Measurements from ENCODE around the gene PSTPIP1. TPM values are rescaled to one million over a fixed set of nuclear protein-coding genes. Genes with fewer than 3 reads are reported as not detected.

Gene PSTPIP1
- total and polyA plus RNA-seq, 8 donors = 1.8 to 52.9 (median 3.4) TPM

DNA sequence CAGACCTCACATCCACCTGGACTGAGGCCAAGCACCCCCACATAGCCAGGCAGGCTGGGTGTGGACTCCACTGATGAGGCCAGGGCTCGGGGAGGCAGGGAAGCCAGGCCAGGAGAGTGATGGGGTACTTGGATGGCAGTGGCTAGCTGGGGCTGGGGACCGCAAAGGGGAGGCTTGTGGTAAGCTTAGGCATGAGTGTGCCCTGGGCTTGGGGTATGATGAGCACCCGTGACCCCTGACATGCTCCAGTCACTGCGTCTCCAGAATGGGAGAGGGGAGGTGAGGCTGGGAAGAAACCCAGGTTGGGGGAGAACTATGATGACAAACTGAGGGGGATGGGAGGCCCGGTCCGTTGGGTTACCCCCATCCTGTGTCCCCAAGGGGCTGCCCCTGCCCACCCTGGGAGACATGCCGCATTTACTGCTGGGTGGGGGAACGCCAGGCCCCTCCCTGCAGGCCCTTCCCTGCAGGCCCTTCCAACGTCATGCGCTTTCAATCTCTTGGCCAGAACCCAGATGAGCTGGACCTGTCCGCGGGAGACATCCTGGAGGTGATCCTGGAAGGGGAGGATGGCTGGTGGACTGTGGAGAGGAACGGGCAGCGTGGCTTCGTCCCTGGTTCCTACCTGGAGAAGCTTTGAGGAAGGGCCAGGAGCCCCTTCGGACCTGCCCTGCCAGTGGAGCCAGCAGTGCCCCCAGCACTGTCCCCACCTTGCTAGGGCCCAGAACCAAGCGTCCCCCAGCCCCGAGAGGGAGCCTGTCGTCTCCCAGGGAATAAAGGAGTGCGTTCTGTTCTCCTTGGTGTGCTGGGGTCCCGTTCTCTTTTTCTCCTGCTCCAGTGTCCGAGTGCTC lies 41.8 kb downstream of the PSTPIP1 start:
- Histone ChIP-seq H3K4me1 (no peaks in the 10 kb centered on the region), H3K27ac (peak overlapping the region in 1 of 2 donors; percentile 55), H3K9me3 (no peaks in the 10 kb centered on the region), H3K36me3 (peaks cover 0 to 61% of the 10 kb centered on the region in 2 donors), H3K27me3 (peaks cover 0 to 13% of the 10 kb centered on the region in 2 donors), H3K4me3 (no peak overlapping the region)
- TF ChIP-seq, protein P1, sequence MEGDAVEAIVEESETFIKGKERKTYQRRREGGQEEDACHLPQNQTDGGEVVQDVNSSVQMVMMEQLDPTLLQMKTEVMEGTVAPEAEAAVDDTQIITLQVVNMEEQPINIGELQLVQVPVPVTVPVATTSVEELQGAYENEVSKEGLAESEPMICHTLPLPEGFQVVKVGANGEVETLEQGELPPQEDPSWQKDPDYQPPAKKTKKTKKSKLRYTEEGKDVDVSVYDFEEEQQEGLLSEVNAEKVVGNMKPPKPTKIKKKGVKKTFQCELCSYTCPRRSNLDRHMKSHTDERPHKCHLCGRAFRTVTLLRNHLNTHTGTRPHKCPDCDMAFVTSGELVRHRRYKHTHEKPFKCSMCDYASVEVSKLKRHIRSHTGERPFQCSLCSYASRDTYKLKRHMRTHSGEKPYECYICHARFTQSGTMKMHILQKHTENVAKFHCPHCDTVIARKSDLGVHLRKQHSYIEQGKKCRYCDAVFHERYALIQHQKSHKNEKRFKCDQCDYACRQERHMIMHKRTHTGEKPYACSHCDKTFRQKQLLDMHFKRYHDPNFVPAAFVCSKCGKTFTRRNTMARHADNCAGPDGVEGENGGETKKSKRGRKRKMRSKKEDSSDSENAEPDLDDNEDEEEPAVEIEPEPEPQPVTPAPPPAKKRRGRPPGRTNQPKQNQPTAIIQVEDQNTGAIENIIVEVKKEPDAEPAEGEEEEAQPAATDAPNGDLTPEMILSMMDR (IDR thresholded peaks at IDR 0.05) = no peak
- ATAC-seq (no peak), DNase-seq (peak in 2 of 4 donors; percentile 32 to 65)
- intact Hi-C loops (cut with DNase I) = no loop called here

DNA sequence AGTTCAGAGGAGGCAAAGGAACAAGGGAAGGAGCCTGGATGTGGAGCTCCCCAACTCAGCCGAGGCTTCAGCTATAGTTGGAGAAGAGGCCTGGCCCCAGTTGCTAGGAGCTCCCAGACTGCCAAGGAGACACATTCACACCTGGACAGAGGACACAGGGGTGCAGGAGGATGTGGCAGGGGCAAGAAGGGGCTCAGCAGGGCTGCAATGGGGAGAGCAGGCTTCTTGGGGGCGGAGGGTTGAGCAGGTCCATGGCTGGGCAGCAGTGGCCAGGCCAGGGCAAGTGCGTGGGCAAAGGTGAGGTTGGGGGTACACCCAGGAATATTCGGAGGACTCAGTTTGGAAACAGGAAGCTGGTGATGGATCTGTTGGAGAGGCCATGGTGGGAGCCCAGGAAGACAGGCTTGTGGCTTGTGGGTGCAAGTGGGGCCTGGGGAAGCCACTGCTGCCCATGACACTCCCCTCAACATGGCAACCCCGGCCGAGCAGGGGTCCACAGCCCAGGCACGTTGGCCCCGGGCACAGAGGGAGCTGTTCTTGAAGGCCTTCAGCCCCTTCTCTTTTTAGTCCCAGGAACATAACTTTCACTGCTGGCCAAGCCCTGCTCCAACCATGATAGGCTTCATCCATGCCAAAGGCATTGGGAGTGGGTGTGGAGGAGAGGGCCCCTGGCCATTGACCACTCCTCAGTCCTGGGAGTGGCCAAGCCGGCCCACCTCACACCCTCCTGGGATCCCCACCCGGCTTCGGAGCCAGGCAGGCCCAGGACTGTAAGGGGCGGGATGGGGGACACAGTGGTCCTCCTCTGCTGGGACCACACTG lies 42.7 kb downstream of the PSTPIP1 start:
- H3K9me3 ChIP-seq = no peaks in the 10 kb centered on the region
- DNase-seq (no peak), ATAC-seq (no peak)
- intact Hi-C loops (cut with DNase I) = no loop called here
- H3K27ac ChIP-seq = peak overlapping the region in 1 of 2 donors; percentile 55
- TF ChIP-seq, protein P1 (IDR thresholded peaks at IDR 0.05) = no peak
- no peak overlapping the region for H3K4me3 ChIP-seq
- H3K36me3 ChIP-seq = peaks cover 0 to 61% of the 10 kb centered on the region in 2 donors
- no peaks in the 10 kb centered on the region for H3K4me1 ChIP-seq
- H3K27me3 ChIP-seq = peaks cover 0 to 5% of the 10 kb centered on the region in 2 donors

DNA sequence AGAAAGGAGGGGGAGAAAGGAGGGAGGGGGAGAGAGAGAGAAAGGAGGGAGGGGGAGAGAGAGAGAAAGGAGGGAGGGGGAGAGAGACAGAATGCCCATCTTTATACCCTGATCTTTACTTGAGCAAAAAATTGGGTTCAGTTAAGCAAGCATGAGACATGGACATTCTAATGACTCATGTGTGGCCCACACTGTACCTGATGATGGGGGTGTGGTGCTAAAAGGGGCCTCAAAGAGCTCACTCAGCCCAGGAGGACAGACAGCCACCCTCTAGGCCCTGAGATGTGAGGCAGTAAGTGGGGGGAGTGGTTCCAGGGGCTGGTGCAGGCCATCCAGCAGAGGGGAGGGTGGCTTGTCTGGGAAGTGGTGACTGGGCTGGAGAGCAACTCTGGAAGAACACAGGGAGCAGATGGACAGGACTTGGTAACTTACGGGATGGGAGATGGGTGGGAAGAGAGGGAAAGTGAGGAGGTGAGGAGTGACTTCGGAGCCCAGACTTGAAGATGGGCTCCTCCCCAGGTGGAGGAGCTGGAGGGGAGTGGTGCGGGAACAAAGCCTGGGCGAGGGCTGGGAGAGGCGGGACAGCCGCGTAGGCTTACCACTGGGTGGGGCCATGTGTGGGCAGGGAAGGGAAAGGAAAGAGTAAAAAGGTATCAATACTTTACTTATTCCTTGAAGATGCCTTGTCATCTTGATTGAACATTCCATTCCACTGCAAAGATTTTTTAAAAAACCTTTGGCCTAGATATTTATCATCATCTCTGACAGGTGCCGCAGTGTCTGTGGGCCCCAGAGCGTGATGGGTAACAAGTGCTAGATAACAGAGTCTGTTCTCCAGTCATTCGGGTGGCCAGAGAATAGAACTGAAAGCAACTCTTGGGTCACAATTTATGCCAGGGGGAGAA lies 43.6 kb downstream of the PSTPIP1 start:
- Histone ChIP-seq H3K27me3 (no peaks in the 10 kb centered on the region), H3K4me3 (no peak overlapping the region), H3K27ac (no peak overlapping the region), H3K36me3 (peaks cover 0 to 64% of the 10 kb centered on the region in 2 donors), H3K4me1 (no peaks in the 10 kb centered on the region), H3K9me3 (no peaks in the 10 kb centered on the region)
- ATAC-seq = no peak
- intact Hi-C loops (cut with DNase I) = no loop called here
- DNase-seq = no peak
- TF ChIP-seq, protein P1 (IDR thresholded peaks at IDR 0.05) = no peak

GRCh38 chr15:77039217-77039533 lies 44.2 kb downstream of the PSTPIP1 start:
- no peak for ATAC-seq
- intact Hi-C loops (cut with DNase I) = no loop called here
- H3K36me3 ChIP-seq = peaks cover 0 to 64% of the 10 kb centered on the region in 2 donors

More at GRCh38 chr15:77039217-77039533, 44.2 kb downstream of the PSTPIP1 start:
- Histone ChIP-seq H3K27me3 (no peaks in the 10 kb centered on the region), H3K4me3 (no peak overlapping the region), H3K9me3 (no peaks in the 10 kb centered on the region), H3K4me1 (peaks cover 0 to 3% of the 10 kb centered on the region in 2 donors), H3K27ac (no peak overlapping the region)
- no peak for DNase-seq
- TF ChIP-seq, protein P1 (IDR thresholded peaks at IDR 0.05) = no peak

Measured in left lung (tissue), 10 donors.